Activated T-helper 2 cell treated with anti-CD3 and anti-CD28 coated beads, Interferon-gamma antibody, Interleukin-2, Interleukin-4, amounts not matched to agents 10 μg/mL and 5 μg/mL and 100 μg/mL, durations not matched to agents 14 hours and 24 hours and 36 hours (primary cell): ENCODE results near the gene TMOD2. TPM values are rescaled to one million over a fixed set of nuclear protein-coding genes. Genes with fewer than 3 reads are reported as not detected.
A peak's percentile ranks its signal among the peaks of the same experiment; 100 is the strongest.

Experiments used
- DNase-seq: peaks from one replicate; pipeline ENCODE4 v3.0.0; 2021; ENCODE audit warnings: low spot score
- H3K27ac Mint-ChIP-seq: one replicate; pipeline ENCODE4 v1.8.0; 2021; ENCODE audit warnings: mixed read lengths
- H3K27me3 Mint-ChIP-seq: one replicate; pipeline ENCODE4 v1.8.0; 2021; ENCODE audit warnings: low read depth, mixed read lengths
- H3K36me3 Mint-ChIP-seq: one replicate; pipeline ENCODE4 v1.8.0; 2021; ENCODE audit warnings: low read depth, mixed read lengths
- H3K4me1 Mint-ChIP-seq: one replicate; pipeline ENCODE4 v1.8.0; 2021; ENCODE audit warnings: low read depth, mixed read lengths
- H3K4me3 Mint-ChIP-seq: one replicate; pipeline ENCODE4 v1.8.0; 2021; ENCODE audit warnings: low read depth, mild to moderate bottlenecking, moderate library complexity, mixed read lengths
- H3K9me3 Mint-ChIP-seq: one replicate; pipeline ENCODE4 v1.8.0; 2021; ENCODE audit warnings: mixed read lengths
- intact Hi-C: fragments of 100-400 bp; cut with micrococcal nuclease; formaldehyde crosslinking; loops from one replicate; pipeline ENCODE4 v1.15.1; 2023
- total RNA-seq: library from RNA; stranded (reverse); gene quantifications from 2 replicates; pipeline ENCODE4 v1.2.3, GENCODE V29; 2022

Gene TMOD2
- total RNA-seq, 1 donor from 2014 or later: 1.7 TPM

GRCh38 chr15:51864408-51865056 lies 113.1 kb downstream of the TMOD2 start:
- Mint-ChIP-seq H3K4me3 (no peak overlapping the region), H3K27me3 (no peaks in the 10 kb centered on the region), H3K9me3 (no peaks in the 10 kb centered on the region), H3K4me1 (peaks cover 47% of the 10 kb centered on the region), H3K27ac (peak overlapping the region; percentile 73), H3K36me3 (peaks cover 66% of the 10 kb centered on the region)
- no peak for DNase-seq
- intact Hi-C loops: no loop called here

- Mint-ChIP-seq H3K27me3 (no peaks in the 10 kb centered on the region), H3K4me1 (peaks cover 41% of the 10 kb centered on the region), H3K4me3 (no peak overlapping the region), H3K36me3 (peaks cover 63% of the 10 kb centered on the region), H3K9me3 (no peaks in the 10 kb centered on the region), H3K27ac (peak overlapping the region; percentile 6)
- DNase-seq: no peak
- intact Hi-C loops: no loop called here
Measured at GRCh38 chr15:51865317-51865716, 113.9 kb downstream of the TMOD2 start.

Other genes with a start within 250 kb of the TMOD2 start
- gene DMXL2, start 128.8 kb upstream of the TMOD2 start, total RNA-seq: 2.6 and 3.2 TPM in 2 replicates
- not detected in 2 replicates for gene SCG3, start 70.1 kb upstream of the TMOD2 start, total RNA-seq
- gene LYSMD2, start 13.9 kb upstream of the TMOD2 start, total RNA-seq: 4.0 and 5.8 TPM in 2 replicates
- gene TMOD3, start 78.1 kb downstream of the TMOD2 start, total RNA-seq: 64.3 and 66.0 TPM in 2 replicates
- gene LEO1, start 220.2 kb downstream of the TMOD2 start, total RNA-seq: 38.2 TPM in 2 replicates